ENCODE results near the gene CPLX1.
"Not testable (repeated sequence)": the region's sequence is repeated elsewhere in the genome, so short reads cannot be mapped to it uniquely, and the experiment has no call there.

CPLX1 gene

GRCh38 chr4:819401-820229 is 6.3 kb downstream of the CPLX1 start:
- no peak for DNase-seq (ENCODE audit: low read depth)

- no peak for DNase-seq (ENCODE audit: low read depth)
These were observed 7.6 kb downstream of the CPLX1 start for GRCh38 chr4:818106-818921.

- no peak for DNase-seq (ENCODE audit: low read depth)
These were observed 10.3 kb downstream of the CPLX1 start for GRCh38 chr4:815464-816146.

GRCh38 chr4:814312-814850 is 11.5 kb downstream of the CPLX1 start:
- no peak for DNase-seq (ENCODE audit: low read depth)

- DNase-seq (ENCODE audit: low read depth): no peak
These were observed 12.0 kb downstream of the CPLX1 start for GRCh38 chr4:813900-814299.

- no peak for DNase-seq (ENCODE audit: low read depth)
These were observed 16.9 kb downstream of the CPLX1 start for GRCh38 chr4:808860-809570.

- no peak for DNase-seq (ENCODE audit: low read depth)
These were observed 18.1 kb downstream of the CPLX1 start for GRCh38 chr4:807792-808191.

GRCh38 chr4:806979-807378 is 18.9 kb downstream of the CPLX1 start:
- not testable (repeated sequence) for DNase-seq (ENCODE audit: low read depth)

- DNase-seq (ENCODE audit: low read depth): no peak
These were observed 21.1 kb downstream of the CPLX1 start for GRCh38 chr4:804804-805203.

GRCh38 chr4:803884-804283 is 22.0 kb downstream of the CPLX1 start:
- no peak for DNase-seq (ENCODE audit: low read depth)

- no peak for DNase-seq (ENCODE audit: low read depth)
These were observed 24.3 kb downstream of the CPLX1 start for GRCh38 chr4:801436-802124.

- no peak for DNase-seq (ENCODE audit: low read depth)
These were observed 28.9 kb downstream of the CPLX1 start for GRCh38 chr4:797066-797465.

- no peak for DNase-seq (ENCODE audit: low read depth)
These were observed 29.7 kb downstream of the CPLX1 start for GRCh38 chr4:796206-796605.

- DNase-seq (ENCODE audit: low read depth): no peak
These were observed 30.2 kb downstream of the CPLX1 start for GRCh38 chr4:795726-796119.

- no peak for DNase-seq (ENCODE audit: low read depth)
These were observed 30.8 kb downstream of the CPLX1 start for GRCh38 chr4:794900-795725.

- no peak for DNase-seq (ENCODE audit: low read depth)
These were observed 31.8 kb downstream of the CPLX1 start for GRCh38 chr4:793941-794621.

GRCh38 chr4:793093-793861 is 32.7 kb downstream of the CPLX1 start:
- no peak for DNase-seq (ENCODE audit: low read depth)

GRCh38 chr4:792626-793092 is 33.3 kb downstream of the CPLX1 start:
- no peak for DNase-seq (ENCODE audit: low read depth)
